ENCODE measurements around the gene ZNF516.

Gene ZNF516

DNA sequence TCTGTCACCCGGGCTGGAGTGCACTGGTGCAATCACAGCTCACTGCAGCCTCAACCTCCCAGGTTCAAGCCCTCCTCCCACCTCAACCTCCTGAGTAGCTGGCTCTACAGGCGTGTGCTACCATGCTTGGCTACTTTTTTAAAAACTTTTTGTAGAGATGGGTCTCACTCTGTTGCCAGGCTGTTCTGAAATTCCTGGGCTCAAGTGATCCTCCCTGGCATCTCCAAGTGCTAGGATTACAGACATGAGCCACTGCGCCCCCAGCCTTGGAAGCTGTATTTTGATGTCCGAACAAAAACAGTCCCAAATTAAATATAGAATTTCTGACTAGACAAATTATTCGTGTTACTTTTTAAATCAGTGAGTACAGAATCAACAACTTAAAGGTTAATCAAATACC lies 97.4 kb downstream of the ZNF516 start:
- no peak for DNase-seq (ENCODE audit: low read depth)

- no peak for DNase-seq (ENCODE audit: low read depth)
Measured at GRCh38 chr18:76396792-76397191, 98.2 kb downstream of the ZNF516 start.

DNA sequence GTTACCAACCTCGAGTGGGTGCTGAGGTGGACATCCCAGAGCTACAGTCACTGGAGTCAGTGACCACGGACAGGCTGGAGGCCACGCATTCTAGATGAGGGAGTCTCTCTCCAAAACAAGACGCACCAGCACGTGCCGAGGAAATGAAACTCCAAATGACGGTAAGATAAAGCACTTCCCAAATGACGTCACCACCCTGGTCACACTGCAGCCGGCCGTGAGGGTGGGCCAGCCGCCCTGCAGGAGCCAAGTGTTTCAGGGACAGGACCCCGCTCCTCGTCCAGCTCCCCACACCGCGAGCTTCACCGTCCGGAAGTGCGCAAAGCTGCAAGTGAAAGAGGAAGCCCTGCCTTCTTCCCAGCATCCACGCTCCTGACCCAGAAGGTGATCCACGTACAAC lies 99.4 kb downstream of the ZNF516 start:
- no peak for DNase-seq (ENCODE audit: low read depth)

- DNase-seq (ENCODE audit: low read depth) = no peak
Measured at GRCh38 chr18:76394780-76395476, 100.1 kb downstream of the ZNF516 start.

DNA sequence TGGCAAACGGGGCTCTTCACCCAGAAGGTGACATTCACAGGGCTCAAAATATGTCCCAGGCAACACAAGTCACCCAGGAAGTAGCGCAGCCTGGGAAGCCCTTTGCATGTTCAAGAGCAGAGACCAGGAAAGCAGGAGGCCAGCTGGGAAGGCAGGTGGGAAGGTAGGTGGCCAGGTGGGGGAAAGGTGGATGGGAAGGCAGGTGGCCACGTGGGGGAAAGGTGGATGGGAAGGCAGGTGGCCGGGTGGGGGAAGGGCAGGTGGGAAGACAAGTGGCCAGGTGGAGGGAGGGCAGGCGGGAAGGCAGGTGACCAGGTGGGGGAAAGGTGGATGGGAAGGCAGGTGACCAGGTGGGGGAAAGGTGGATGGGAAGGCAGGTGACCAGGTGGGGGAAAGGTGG lies 102.7 kb downstream of the ZNF516 start:
- no peak for DNase-seq (ENCODE audit: low read depth)

DNA sequence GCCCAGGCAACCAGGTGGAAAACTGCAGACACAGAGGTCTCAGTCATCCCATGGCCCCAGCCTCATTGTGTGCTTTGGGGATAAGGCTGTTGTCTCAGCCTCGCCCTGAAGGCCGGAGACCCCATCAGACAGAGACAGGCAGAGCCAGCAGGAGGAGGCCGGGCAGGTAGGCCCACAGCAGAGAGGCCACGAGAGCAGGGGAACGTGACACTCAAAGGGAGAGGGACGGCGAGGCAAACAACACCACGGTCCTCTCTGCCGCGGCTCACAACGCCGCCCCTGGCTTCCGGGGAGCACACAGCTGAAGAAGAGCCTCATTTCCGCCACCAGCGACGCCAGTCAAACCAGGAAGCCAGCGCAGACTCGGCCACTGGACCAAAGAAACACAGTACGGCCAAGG lies 103.3 kb downstream of the ZNF516 start:
- no peak for DNase-seq (ENCODE audit: low read depth)

DNA sequence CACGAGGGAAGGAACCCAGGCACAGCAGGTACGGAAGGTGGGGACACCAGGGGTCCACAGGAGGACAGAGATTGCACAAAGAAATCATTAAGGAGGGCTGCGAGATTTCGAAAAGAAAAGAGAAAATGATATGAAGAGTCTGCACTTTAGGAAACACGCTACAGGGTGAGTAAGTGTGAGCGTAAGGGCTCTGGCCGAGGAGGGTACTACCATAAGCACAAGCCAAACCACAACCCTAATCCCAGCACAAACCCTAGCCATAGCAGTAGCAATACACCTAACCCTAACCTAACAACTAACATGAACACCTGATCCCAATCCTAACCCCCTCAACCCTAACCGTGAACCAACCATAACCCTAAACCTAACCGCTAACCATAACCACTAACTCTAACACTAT lies 104.0 kb downstream of the ZNF516 start:
- DNase-seq (ENCODE audit: low read depth) = no peak

GRCh38 chr18:76390452-76391035 lies 104.5 kb downstream of the ZNF516 start:
- DNase-seq (ENCODE audit: low read depth) = no peak

GRCh38 chr18:76389716-76390115 lies 105.3 kb downstream of the ZNF516 start:
- no peak for DNase-seq (ENCODE audit: low read depth)

- DNase-seq (ENCODE audit: low read depth) = no peak
Measured at GRCh38 chr18:76388891-76389423, 106.1 kb downstream of the ZNF516 start.

- no peak for DNase-seq (ENCODE audit: low read depth)
Measured at GRCh38 chr18:76388261-76388660, 106.8 kb downstream of the ZNF516 start.

- no peak for DNase-seq (ENCODE audit: low read depth)
Measured at GRCh38 chr18:76387608-76388007, 107.4 kb downstream of the ZNF516 start.

DNA sequence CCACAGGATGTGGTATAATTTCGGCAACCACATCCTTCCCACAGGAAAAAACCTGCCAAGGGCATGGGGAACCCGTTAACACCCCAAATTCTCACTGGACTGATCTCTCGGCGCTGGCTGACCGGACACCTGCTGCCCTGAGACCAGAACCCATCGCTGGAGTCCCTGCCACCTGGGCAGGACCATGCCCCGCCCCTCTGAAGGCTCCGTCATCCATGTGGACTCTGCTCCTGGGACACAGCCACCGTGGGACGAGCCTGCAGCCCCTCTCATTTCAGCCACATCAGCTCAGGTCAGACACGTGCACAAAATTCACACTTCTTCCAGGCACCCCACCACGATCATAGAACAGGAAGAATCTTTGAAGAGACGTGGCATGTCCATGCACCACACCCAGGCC lies 108.2 kb downstream of the ZNF516 start:
- no peak for DNase-seq (ENCODE audit: low read depth)

GRCh38 chr18:76386071-76386470 lies 109.0 kb downstream of the ZNF516 start:
- DNase-seq (ENCODE audit: low read depth) = no peak

GRCh38 chr18:76385681-76385975 lies 109.4 kb downstream of the ZNF516 start:
- no peak for DNase-seq (ENCODE audit: low read depth)

DNA sequence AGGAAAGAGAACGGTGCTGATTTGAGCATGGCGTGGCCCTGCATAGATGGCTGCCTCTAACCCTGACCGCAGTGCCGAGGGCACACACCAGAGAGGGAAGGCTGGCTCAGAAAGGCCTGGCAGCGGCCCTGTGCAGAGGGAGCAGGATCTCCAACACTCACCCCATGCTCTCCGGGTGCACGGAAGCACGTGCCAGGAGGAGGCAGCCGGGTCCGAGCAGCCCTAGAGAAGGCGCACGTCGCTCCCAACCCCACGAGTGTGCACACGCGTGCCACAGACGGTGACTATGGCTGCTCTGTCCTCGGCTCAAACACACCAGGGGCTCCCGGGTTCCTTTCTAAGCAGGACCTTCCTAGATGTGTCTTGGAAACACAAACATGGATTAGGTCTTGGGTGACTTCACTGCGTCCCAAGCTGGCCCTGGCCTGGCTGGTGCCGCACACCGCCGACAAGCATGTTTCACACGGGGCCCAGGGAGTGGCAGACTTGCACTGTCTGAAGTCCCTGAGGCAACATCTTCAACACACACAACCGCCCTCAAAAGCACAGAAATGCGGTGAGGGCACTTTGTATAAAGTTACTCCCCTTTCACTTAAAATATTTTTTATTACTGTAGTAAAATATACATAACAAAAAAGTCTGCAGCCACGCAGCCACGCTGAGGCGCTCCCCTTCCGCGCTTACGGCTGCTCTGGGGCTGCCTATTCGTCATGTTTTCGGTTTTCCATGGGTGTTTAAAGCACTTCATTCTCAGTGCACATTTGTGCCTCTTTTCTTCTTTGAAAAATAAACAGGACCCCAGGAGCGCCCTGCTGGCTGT lies 110.0 kb downstream of the ZNF516 start:
- no peak for DNase-seq (ENCODE audit: low read depth)

- DNase-seq (ENCODE audit: low read depth) = no peak
Measured at GRCh38 chr18:76384114-76384790, 110.8 kb downstream of the ZNF516 start.

DNA sequence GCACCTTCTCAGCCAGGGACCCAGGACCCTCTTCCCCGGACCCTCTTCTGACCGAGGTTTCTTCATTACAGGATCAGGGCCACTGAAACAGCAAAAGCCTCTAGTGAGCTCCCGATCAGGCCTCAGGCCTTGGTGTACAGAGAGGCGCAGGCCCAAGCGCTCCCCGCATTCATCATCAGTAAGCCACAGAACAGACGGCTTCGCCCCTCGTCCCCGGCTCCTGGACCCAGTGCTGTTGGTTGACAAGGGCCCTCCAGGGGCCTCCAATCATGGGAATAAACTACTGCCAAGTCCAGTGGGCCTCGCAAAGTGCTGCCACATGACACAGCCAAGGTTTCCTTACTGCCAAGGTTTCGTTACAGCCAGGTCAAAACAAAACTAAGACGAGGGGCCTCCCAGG lies 111.4 kb downstream of the ZNF516 start:
- DNase-seq (ENCODE audit: low read depth) = no peak

DNA sequence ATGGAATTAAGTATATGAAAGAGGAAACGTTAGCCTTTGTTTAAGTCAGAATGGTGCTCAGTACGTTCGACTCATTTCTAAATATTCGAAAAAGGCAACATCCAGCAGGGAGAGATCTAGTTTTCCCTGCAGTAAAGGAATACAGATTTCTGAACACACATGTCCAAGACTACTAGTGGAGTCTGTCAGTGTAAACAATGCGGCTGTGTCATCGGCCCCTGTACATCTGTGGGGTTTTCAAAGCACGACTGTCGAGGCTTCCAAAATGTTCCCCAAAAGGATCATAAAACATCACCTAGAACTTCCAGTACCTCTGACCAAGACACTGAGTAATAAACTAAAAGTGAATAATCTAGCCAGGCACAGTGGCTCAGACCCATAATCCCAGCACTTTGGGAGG lies 112.8 kb downstream of the ZNF516 start:
- no peak for DNase-seq (ENCODE audit: low read depth)

- no peak for DNase-seq (ENCODE audit: low read depth)
Measured at GRCh38 chr18:76380791-76381405, 114.1 kb downstream of the ZNF516 start.

DNA sequence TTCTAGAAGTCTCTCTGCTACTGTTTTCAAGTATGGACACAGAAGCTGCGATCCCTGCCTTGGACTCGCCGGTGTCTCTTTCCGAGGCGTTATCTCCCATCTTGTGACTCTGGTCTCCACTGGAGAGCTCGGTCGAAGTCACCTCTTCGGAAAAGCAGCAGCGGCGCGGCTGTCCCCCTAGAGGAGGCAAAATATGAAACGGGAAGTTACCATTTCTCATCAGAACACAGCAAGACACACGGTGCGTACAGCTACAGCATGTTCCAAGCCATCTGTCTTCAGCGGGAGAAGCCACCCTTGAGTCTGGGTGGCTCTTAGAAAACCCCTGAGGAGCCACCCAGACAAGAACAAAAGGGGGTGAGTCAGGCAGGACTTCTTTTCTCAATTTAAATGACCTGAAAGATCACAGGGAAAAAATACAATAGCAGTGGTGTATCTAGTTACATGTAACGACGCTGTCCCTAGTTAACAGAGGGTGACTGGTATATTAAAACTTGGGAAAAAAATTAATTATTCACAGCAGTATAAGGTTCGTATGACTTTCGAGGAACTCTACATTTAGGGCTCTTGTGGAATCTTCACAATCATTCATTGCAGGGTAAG lies 114.8 kb downstream of the ZNF516 start:
- no peak for DNase-seq (ENCODE audit: low read depth)
